ENCODE results near the gene CATSPER3.
A peak's percentile ranks its signal among the peaks of the same experiment; 100 is the strongest.

Gene CATSPER3

GRCh38 chr5:135046661-135047346 lies 79.1 kb downstream of the CATSPER3 start:
- no peak for DNase-seq

- no peak for DNase-seq
Measured at GRCh38 chr5:135047347-135047695, 79.6 kb downstream of the CATSPER3 start.

GRCh38 chr5:135048286-135048685 lies 80.6 kb downstream of the CATSPER3 start:
- no peak for DNase-seq

- DNase-seq, result no peak
Measured at GRCh38 chr5:135048930-135049329, 81.2 kb downstream of the CATSPER3 start.

- DNase-seq, result no peak
Measured at GRCh38 chr5:135050244-135050767, 82.6 kb downstream of the CATSPER3 start.

GRCh38 chr5:135051399-135051798 lies 83.7 kb downstream of the CATSPER3 start:
- DNase-seq, result no peak

- DNase-seq, result no peak
Measured at GRCh38 chr5:135051872-135052271, 84.2 kb downstream of the CATSPER3 start.

- no peak for DNase-seq
Measured at GRCh38 chr5:135052511-135053145, 84.9 kb downstream of the CATSPER3 start.

GRCh38 chr5:135053278-135053677 lies 85.6 kb downstream of the CATSPER3 start:
- no peak for DNase-seq

- DNase-seq, result peak; percentile 63
Measured at GRCh38 chr5:135053989-135054388, 86.3 kb downstream of the CATSPER3 start.

GRCh38 chr5:135054546-135054945 lies 86.8 kb downstream of the CATSPER3 start:
- no peak for DNase-seq

- DNase-seq, result no peak
Measured at GRCh38 chr5:135055396-135055795, 87.7 kb downstream of the CATSPER3 start.

GRCh38 chr5:135056316-135057030 lies 88.8 kb downstream of the CATSPER3 start:
- no peak for DNase-seq

- DNase-seq, result no peak
Measured at GRCh38 chr5:135057233-135057632, 89.5 kb downstream of the CATSPER3 start.

- DNase-seq, result no peak
Measured at GRCh38 chr5:135058331-135058732, 90.6 kb downstream of the CATSPER3 start.

GRCh38 chr5:135059000-135059923 lies 91.6 kb downstream of the CATSPER3 start:
- DNase-seq, result no peak

- DNase-seq, result no peak
Measured at GRCh38 chr5:135060021-135060420, 92.3 kb downstream of the CATSPER3 start.

- DNase-seq, result no peak
Measured at GRCh38 chr5:135061001-135061400, 93.3 kb downstream of the CATSPER3 start.
